Endodermal cell (in vitro differentiated cells): ENCODE results near the gene C19orf47. TPM values are rescaled to one million over a fixed set of nuclear protein-coding genes. Genes with fewer than 3 reads are reported as not detected.

Source experiments
- DNase-seq: peaks from one replicate; pipeline ENCODE4 v3.0.0-alpha.2; 2017
- H3K27ac ChIP-seq: 2 replicates; pipeline ENCODE4 v1.5.1; 2013; ENCODE audit warnings: mild to moderate bottlenecking, low read depth, low read length, moderate library complexity
- H3K27me3 ChIP-seq: 2 replicates; pipeline ENCODE4 v1.6.1; 2013; ENCODE audit warnings: mild to moderate bottlenecking, low read length, moderate library complexity; ENCODE audit not compliant: insufficient read depth, control insufficient read depth, poor library complexity, severe bottlenecking
- H3K36me3 ChIP-seq: 2 replicates; pipeline ENCODE4 v1.7.0; 2013; ENCODE audit warnings: mild to moderate bottlenecking, low read length, moderate library complexity; ENCODE audit not compliant: control insufficient read depth, insufficient read depth
- H3K4me1 ChIP-seq: one replicate; pipeline ENCODE4 v1.7.0; 2013; ENCODE audit warnings: low read length; ENCODE audit not compliant: control insufficient read depth, insufficient read depth
- H3K4me3 ChIP-seq: 2 replicates; pipeline ENCODE4 v1.5.1; 2013; ENCODE audit warnings: mild to moderate bottlenecking, low read length, moderate library complexity
- H3K9ac ChIP-seq: 2 replicates; pipeline ENCODE4 v1.6.1; 2013; ENCODE audit warnings: mild to moderate bottlenecking, low read length, moderate library complexity; ENCODE audit not compliant: poor library complexity, severe bottlenecking; ENCODE audit errors: extremely low read depth
- H3K9me3 ChIP-seq: 2 replicates; pipeline ENCODE4 v1.6.1; 2013; ENCODE audit warnings: mild to moderate bottlenecking, low read length, moderate library complexity; ENCODE audit not compliant: control insufficient read depth
- H3K27ac Mint-ChIP-seq: 2 replicates; pipeline ENCODE4 v1.8.0; 2020; ENCODE audit warnings: mixed read lengths
- H3K27me3 Mint-ChIP-seq: 2 replicates; pipeline ENCODE4 v1.8.0; 2021; ENCODE audit warnings: mild to moderate bottlenecking, mixed read lengths; ENCODE audit not compliant: insufficient read depth
- H3K36me3 Mint-ChIP-seq: 2 replicates; pipeline ENCODE4 v1.8.0; 2020; ENCODE audit warnings: low read depth, mixed read lengths
- H3K4me1 Mint-ChIP-seq: 2 replicates; pipeline ENCODE4 v1.8.0; 2020; ENCODE audit warnings: mixed read lengths
- H3K4me3 Mint-ChIP-seq: 2 replicates; pipeline ENCODE4 v1.8.0; 2020; ENCODE audit warnings: mild to moderate bottlenecking, moderate library complexity, mixed read lengths
- H3K9me3 Mint-ChIP-seq: 2 replicates; pipeline ENCODE4 v1.8.0; 2020; ENCODE audit warnings: mild to moderate bottlenecking, mixed read lengths
- WGBS, 2 experiments: methylation state at CpG; one replicate each; pipeline versions ENCODE4 v1.1.5 to v1.1.7; 2013; ENCODE audit warnings: missing lambda C conversion rate in 2 of 2, mixed read lengths in 1 of 2; ENCODE audit not compliant: insufficient coverage in 1 of 2, insufficient read length in 1 of 2; 5-methylcytosine and 5-hydroxymethylcytosine counted together
- total RNA-seq, 2 donors: library from RNA; stranded (reverse); fragmentation: NEBNext Ultra II Directional in 1 of 2; extraction: Animal tissue kit (Norgen Biotek cat#: 25700) in 1 of 2; gene quantifications; 2 replicates in 1 of 2; 3 replicates in 1 of 2; pipeline ENCODE4 v1.2.1, GENCODE V29; 2021
- TF ChIP-seq, protein P1 (sequence below): fragments of 200-600 bp; sonication (generic); conservative IDR thresholded peaks from 2 replicates; pipeline ENCODE4 v1.5.0; 2021; ENCODE audit warnings: antibody characterized with exemption, mild to moderate bottlenecking

The C19orf47 gene
- total RNA-seq, 2 donors from 2014 or later: 15.6 to 18.1 TPM

DNA sequence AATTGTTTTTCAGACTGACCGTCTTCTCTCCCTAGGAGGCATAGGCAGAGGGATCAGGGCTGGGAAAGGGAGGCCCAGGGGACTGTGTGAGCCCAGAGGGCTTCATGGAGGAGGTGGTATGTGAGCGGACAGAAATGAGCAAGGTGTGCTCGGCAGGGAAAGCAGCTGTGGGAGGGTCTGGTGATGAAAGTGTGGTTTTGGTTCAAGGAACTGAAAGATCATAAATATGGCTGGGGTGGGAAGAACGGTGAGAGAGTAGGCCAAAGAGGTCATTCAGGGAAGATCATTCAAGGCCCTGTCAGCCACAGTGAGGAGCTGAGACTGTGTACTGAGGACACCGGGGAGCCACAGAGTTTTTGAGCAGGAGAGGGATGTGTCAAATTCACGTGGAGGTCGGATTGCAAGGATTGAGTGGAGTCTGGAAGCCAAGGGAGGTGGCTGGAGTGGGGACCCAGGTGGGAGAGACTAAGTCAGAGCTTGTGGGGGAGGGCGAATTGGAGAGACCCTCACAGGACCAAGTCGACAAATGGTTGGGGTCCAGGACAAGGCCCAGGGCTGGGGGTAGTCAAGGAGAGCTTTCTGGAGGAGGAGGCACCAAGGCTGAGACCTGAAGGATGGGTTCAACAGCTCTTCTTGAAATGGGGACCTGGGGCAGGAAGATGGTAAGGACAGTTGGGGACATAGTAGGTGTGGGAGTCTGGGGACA is 7.9 kb upstream of the C19orf47 start:
- no peaks in the 10 kb centered on the region for H3K36me3 Mint-ChIP-seq
- TF ChIP-seq, protein P1, sequence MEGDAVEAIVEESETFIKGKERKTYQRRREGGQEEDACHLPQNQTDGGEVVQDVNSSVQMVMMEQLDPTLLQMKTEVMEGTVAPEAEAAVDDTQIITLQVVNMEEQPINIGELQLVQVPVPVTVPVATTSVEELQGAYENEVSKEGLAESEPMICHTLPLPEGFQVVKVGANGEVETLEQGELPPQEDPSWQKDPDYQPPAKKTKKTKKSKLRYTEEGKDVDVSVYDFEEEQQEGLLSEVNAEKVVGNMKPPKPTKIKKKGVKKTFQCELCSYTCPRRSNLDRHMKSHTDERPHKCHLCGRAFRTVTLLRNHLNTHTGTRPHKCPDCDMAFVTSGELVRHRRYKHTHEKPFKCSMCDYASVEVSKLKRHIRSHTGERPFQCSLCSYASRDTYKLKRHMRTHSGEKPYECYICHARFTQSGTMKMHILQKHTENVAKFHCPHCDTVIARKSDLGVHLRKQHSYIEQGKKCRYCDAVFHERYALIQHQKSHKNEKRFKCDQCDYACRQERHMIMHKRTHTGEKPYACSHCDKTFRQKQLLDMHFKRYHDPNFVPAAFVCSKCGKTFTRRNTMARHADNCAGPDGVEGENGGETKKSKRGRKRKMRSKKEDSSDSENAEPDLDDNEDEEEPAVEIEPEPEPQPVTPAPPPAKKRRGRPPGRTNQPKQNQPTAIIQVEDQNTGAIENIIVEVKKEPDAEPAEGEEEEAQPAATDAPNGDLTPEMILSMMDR: no peak
- DNase-seq: no peak
- no peaks in the 10 kb centered on the region for H3K4me1 Mint-ChIP-seq
- H3K27ac Mint-ChIP-seq: no peak overlapping the region
- no peak overlapping the region for H3K9ac ChIP-seq
- no peak overlapping the region for H3K27ac ChIP-seq
- no peaks in the 10 kb centered on the region for H3K9me3 Mint-ChIP-seq
- H3K4me3 Mint-ChIP-seq: no peak overlapping the region
- H3K4me1 ChIP-seq: no peaks in the 10 kb centered on the region
- no peaks in the 10 kb centered on the region for H3K36me3 ChIP-seq
- H3K27me3 Mint-ChIP-seq: no peaks in the 10 kb centered on the region
- no peaks in the 10 kb centered on the region for H3K9me3 ChIP-seq
- H3K27me3 ChIP-seq: no peaks in the 10 kb centered on the region
- 90 to 91% methylated on average over 8 to 9 of the region's 9 CpGs for WGBS, 2 experiments
- H3K4me3 ChIP-seq: no peak overlapping the region

DNA sequence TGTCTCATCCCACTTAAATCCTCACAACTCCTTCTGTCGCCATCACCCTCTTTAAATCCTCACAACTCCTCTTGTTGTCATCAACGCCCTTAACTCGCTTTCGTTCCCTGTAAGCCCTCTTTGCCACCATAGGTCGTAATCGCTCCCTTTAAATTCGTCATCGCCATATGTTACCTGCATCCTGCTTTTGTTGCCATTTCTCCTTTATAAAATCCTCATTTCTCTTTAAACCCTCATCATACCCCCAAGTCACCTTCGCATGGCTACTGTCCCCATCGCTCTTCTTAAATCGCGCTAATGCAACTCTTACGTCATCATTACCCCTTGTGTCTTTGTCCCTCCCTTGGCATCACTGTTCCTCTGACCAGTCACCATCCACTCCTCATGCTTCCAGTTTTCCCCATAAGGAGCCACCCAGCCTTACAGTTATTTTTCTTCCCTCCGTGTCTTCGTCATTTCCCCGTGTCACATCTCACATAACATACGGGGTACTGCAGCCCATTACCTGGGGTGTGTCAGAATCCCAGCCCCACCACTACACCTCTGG is 837 bp upstream of the C19orf47 start:
- H3K27me3 Mint-ChIP-seq: no peaks in the 10 kb centered on the region
- peak; percentile 54 for DNase-seq
- peaks cover 10% of the 10 kb centered on the region for H3K4me1 Mint-ChIP-seq
- H3K27me3 ChIP-seq: no peaks in the 10 kb centered on the region
- H3K9ac ChIP-seq: peak overlapping the region; percentile 61
- TF ChIP-seq, protein P1: no peak
- peaks cover 2% of the 10 kb centered on the region for H3K36me3 Mint-ChIP-seq
- H3K36me3 ChIP-seq: no peaks in the 10 kb centered on the region
- H3K4me1 ChIP-seq: no peaks in the 10 kb centered on the region
- 12 to 21% methylated on average over 16 to 17 of the region's 17 CpGs for WGBS, 2 experiments
- H3K4me3 Mint-ChIP-seq: peak overlapping the region; percentile 70
- H3K4me3 ChIP-seq: peak overlapping the region; percentile 94
- no peak overlapping the region for H3K27ac ChIP-seq
- H3K9me3 ChIP-seq: no peaks in the 10 kb centered on the region
- H3K27ac Mint-ChIP-seq: peak overlapping the region; percentile 71
- H3K9me3 Mint-ChIP-seq: no peaks in the 10 kb centered on the region

DNA sequence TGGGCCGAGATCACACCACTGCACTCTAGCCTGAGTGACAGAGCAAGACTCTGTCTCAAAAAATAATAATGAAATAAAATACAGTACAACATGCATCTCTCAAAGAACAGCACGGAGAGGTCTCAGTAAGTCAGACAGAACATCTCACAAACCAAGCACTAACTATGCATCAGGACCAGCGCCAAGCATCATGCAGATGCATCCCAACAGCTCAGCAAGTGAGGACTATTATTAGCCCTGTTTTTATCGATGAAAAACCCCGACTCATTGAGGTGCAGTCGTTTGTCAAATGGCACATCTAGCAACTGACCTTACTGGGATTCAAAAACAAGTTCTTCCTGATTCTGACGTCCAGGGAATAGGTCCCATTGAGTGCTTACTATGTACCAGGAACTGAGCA is 3.8 kb downstream of the C19orf47 start:
- Histone ChIP-seq H3K27me3 (no peaks in the 10 kb centered on the region), H3K27ac (no peak overlapping the region), H3K9ac (no peak overlapping the region), H3K36me3 (peaks cover 4% of the 10 kb centered on the region), H3K9me3 (no peaks in the 10 kb centered on the region), H3K4me1 (no peaks in the 10 kb centered on the region), H3K4me3 (no peak overlapping the region)
- H3K36me3 Mint-ChIP-seq: peaks cover 10% of the 10 kb centered on the region
- peaks cover 9% of the 10 kb centered on the region for H3K4me1 Mint-ChIP-seq
- no peak overlapping the region for H3K4me3 Mint-ChIP-seq
- H3K27ac Mint-ChIP-seq: no peak overlapping the region
- TF ChIP-seq, protein P1: no peak
- WGBS, 2 experiments: 94 to 98% methylated on average over 5 to 7 of the region's 7 CpGs
- H3K9me3 Mint-ChIP-seq: no peaks in the 10 kb centered on the region
- H3K27me3 Mint-ChIP-seq: no peaks in the 10 kb centered on the region
- DNase-seq: no peak
